ENCODE measurements around the gene C1QC. TPM values are rescaled to one million over a fixed set of nuclear protein-coding genes. Genes with fewer than 3 reads are reported as not detected.
A peak's percentile ranks its signal among the peaks of the same experiment; 100 is the strongest.

The C1QC gene
- not detected in 2 replicates for total RNA-seq (2021; fragmentation: NEBNext Ultra II Directional; extraction: Animal tissue kit (Norgen Biotek cat#: 25700))
- not detected in 2 replicates for polyA plus RNA-seq (2011; rRNA removed)
- polyA plus RNA-seq (2011; cell fraction: cytosol; rRNA removed), result not detected
- polyA plus RNA-seq (2011; cell fraction: nucleus; rRNA removed), result not detected
- polyA plus RNA-seq (2012, experiment 1 of 2), result not detected in 4 replicates
- not detected for polyA plus RNA-seq (2012, experiment 2 of 2)
- not detected for polyA plus RNA-seq (2013, experiment 1 of 2)
- polyA plus RNA-seq (2013, experiment 2 of 2), result not detected
- polyA minus RNA-seq (2011; rRNA and poly(A)+ RNA removed), result not detected in 2 replicates
- polyA minus RNA-seq (2011; cell fraction: cytosol; rRNA and poly(A)+ RNA removed), result not detected
- not detected for polyA minus RNA-seq (2011; cell fraction: nucleus; rRNA and poly(A)+ RNA removed)
- long read RNA-seq, experiment 1, result 0 reads
- long read RNA-seq, experiment 2, result 0 reads

DNA sequence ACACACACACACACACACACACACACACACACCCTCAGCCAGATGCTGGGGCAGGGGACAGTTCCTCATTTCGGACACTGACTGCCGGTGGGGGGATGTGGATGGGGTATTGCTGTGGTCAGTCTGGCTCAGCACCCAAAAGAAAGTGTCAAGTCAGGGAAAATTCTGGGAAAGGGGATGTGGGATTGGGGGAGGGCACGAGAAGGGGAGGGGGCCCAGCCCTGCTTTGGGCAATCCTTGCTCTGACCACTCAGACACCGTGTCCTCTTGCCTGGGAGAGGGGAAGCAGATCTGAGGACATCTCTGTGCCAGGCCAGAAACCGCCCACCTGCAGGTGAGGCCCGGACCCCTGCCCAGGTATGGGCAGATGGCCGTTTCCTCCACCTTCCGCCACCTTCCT is at the start of gene C1QC:
Gene C1QC (plus strand): TSS at position 253 of the 400 bp plus-strand sequence. CDS start 391 bp downstream, outside the sequence.
- H3K23ac ChIP-seq (ENCODE audit: insufficient read length), result no peak within 1 kb of the TSS
- 0 out of 2 replicates have a peak within 1 kb of the TSS, but pooled peaks have one; percentile 39 for H2AK5ac ChIP-seq (ENCODE audit: low read depth, low read length)
- no peak within 1 kb of the TSS for H3K27ac ChIP-seq (ENCODE audit: low read depth, low read length)
- peak within 1 kb of the TSS; percentile 92; the same call in 1 of the 2 replicates for H2BK12ac ChIP-seq (ENCODE audit: low read depth, low read length)
- no peak within 1 kb of the TSS for H3K9ac ChIP-seq (replicated peaks in 1 of 4; ENCODE audit: extremely low read depth in 1 of 4, low read depth in 3 of 4, low read length in 3 of 4)
- no peak within 1 kb of the TSS for H3K14ac ChIP-seq (ENCODE audit: insufficient read length)
- WGBS, 2 experiments (ENCODE audit: extremely low coverage in 1 of 2, insufficient coverage in 1 of 2, insufficient read length in 1 of 2, insufficient replicate concordance in 2 of 2, low coverage in 1 of 2, low lambda C conversion rate in 2 of 2, missing lambda C conversion rate in 1 of 2), result 93% methylated on average over 7 of the region's 8 CpGs; no CpG with 5 or more reads in 1 of the 2 experiments
- no peaks in the 10 kb centered on the region for H3K79me1 ChIP-seq (ENCODE audit: low read depth, low read length)
- no peak within 1 kb of the TSS for H3K56ac ChIP-seq (replicated peaks; ENCODE audit: insufficient read length, low read depth, low read length)
- ChIA-PET CTCF (ENCODE audit: partially characterized antibody) (interaction anchor here (0.7 to 5.8 kb wide), 11 partner anchors 12 to 223 kb away, joined by 3 to 70 read pairs (median 4); partner anchors contain the start of gene C1QB), POLR2A (ENCODE audit: partially characterized antibody) (no interaction called here)
- no peaks in the 10 kb centered on the region for H4K20me1 ChIP-seq (replicated peaks in 1 of 2; ENCODE audit: control insufficient read depth in 1 of 2, insufficient read depth in 2 of 2, low read length in 2 of 2)
- H2AFZ ChIP-seq (ENCODE audit: low read length), result no peak within 1 kb of the TSS
- peaks cover 0 to 6% (median 4%) of the 10 kb centered on the region in 4 experiments; a peak in 4 of 7 replicates for H3K4me1 ChIP-seq (replicated peaks in 1 of 4; ENCODE audit: control insufficient read depth in 3 of 4, insufficient read depth in 4 of 4, low read length in 3 of 4)
- peak within 1 kb of the TSS; percentile 97; the same call in 1 of the 2 replicates for H2BK15ac ChIP-seq (ENCODE audit: low read length)
- H3K36me3 ChIP-seq (ENCODE audit: control insufficient read depth in 2 of 4, insufficient read depth in 4 of 4, low read length in 3 of 4), result no peaks in the 10 kb centered on the region
- H3K4ac ChIP-seq (replicated peaks; ENCODE audit: insufficient read length, low read depth, low read length), result no peak within 1 kb of the TSS
- H3K4me2 ChIP-seq (ENCODE audit: insufficient read depth in 1 of 2, low read depth in 2 of 2, low read length in 2 of 2), result no peak within 1 kb of the TSS
- H2BK20ac ChIP-seq (ENCODE audit: low read length), result no peak within 1 kb of the TSS; the same call in 1 of the 2 replicates
- no peak within 1 kb of the TSS for H2BK120ac ChIP-seq (replicated peaks; ENCODE audit: low read depth, low read length)
- H4K8ac ChIP-seq (ENCODE audit: extremely low read depth, insufficient read depth, low read length), result peak within 1 kb of the TSS; percentile 87
- H3K79me2 ChIP-seq (ENCODE audit: control insufficient read depth in 1 of 2, insufficient read depth in 2 of 2, low read length in 2 of 2), result no peaks in the 10 kb centered on the region
- no peaks in the 10 kb centered on the region for H3K23me2 ChIP-seq (ENCODE audit: low read depth, low read length)
- no peaks in the 10 kb centered on the region; a peak in 1 of 7 replicates for H3K27me3 ChIP-seq (replicated peaks in 1 of 4; ENCODE audit: control insufficient read depth in 3 of 4, extremely low read depth in 1 of 4, insufficient read depth in 3 of 4, low read length in 3 of 4)
- H4K91ac ChIP-seq (replicated peaks; ENCODE audit: insufficient read length, low read length), result no peak within 1 kb of the TSS
- FAIRE-seq (no peak), DNase-seq (ENCODE audit: low read depth in 1 of 2, low spot score in 2 of 2) (no peak)
- no peak within 1 kb of the TSS for H3K18ac ChIP-seq (ENCODE audit: extremely low read depth, low read length)
- H3K9me3 ChIP-seq (ENCODE audit: insufficient read depth in 2 of 2, low read depth in 1 of 2, low read length in 1 of 2), result no peaks in the 10 kb centered on the region
- H4K5ac ChIP-seq (ENCODE audit: insufficient read length, low read depth, low read length), result no peak within 1 kb of the TSS
- H3K4me3 ChIP-seq (ENCODE audit: extremely low read depth in 1 of 4, insufficient read depth in 2 of 4, low read depth in 3 of 4, low read length in 4 of 4), result no peak within 1 kb of the TSS
- no peak within 1 kb of the TSS for H2BK5ac ChIP-seq (ENCODE audit: low read depth, low read length)

All from H1 (cell line).